CD4-positive, CD25-positive, alpha-beta regulatory T cell (primary cell): ENCODE measurements around the gene AGTRAP. TPM values are rescaled to one million over a fixed set of nuclear protein-coding genes. Genes with fewer than 3 reads are reported as not detected.

Experiments used
- ATAC-seq, 2 donors: fragments of 150-1000 bp; cut with Tn5 transposase; one replicate each; pipeline ENCODE4 v1.10.0; 2021; ENCODE audit warnings: low read depth in 2 of 2, moderate number of reproducible peaks in 2 of 2, moderate library complexity in 1 of 2
- DNase-seq, 3 donors: peaks; one replicate each; pipeline versions ENCODE4 v3.0.0 to v3.0.0-alpha.2; 2012 to 2022; ENCODE audit warnings: mixed read lengths in 1 of 3
- H3K27ac ChIP-seq: one replicate; pipeline ENCODE4 v1.7.0; 2013; ENCODE audit warnings: mild to moderate bottlenecking, low read length; ENCODE audit not compliant: insufficient read depth, poor library complexity, severe bottlenecking
- H3K27me3 ChIP-seq: one replicate; pipeline ENCODE4 v1.7.0; 2013; ENCODE audit warnings: low read length; ENCODE audit not compliant: control insufficient read depth, insufficient read depth
- H3K36me3 ChIP-seq: one replicate; pipeline ENCODE4 v1.7.0; 2013; ENCODE audit warnings: mild to moderate bottlenecking, low read length, moderate library complexity; ENCODE audit not compliant: control insufficient read depth, insufficient read depth
- H3K4me1 ChIP-seq: 2 replicates; pipeline ENCODE4 v1.7.0; 2013; ENCODE audit warnings: mild to moderate bottlenecking, low read length; ENCODE audit not compliant: insufficient read depth, control insufficient read depth, poor library complexity, severe bottlenecking
- H3K4me3 ChIP-seq: one replicate; pipeline ENCODE4 v1.7.0; 2013; ENCODE audit warnings: low read depth, mild to moderate bottlenecking, low read length, moderate library complexity
- H3K9me3 ChIP-seq, 2 experiments: 1 replicate in 1 of 2; 2 replicates in 1 of 2; pipeline ENCODE4 v1.7.0; 2013; ENCODE audit warnings: low read length in 2 of 2, mild to moderate bottlenecking in 1 of 2, moderate library complexity in 1 of 2; ENCODE audit not compliant: control insufficient read depth in 2 of 2
- H3K27ac Mint-ChIP-seq, 3 donors: one replicate each; pipeline ENCODE4 v1.8.0; 2020 to 2022; ENCODE audit warnings: mild to moderate bottlenecking in 3 of 3, mixed read lengths in 3 of 3, moderate library complexity in 2 of 3
- H3K27me3 Mint-ChIP-seq: one replicate; pipeline ENCODE4 v1.8.0; 2022; ENCODE audit warnings: mild to moderate bottlenecking, mixed read lengths
- H3K36me3 Mint-ChIP-seq: one replicate; pipeline ENCODE4 v1.8.0; 2020; ENCODE audit warnings: mixed read lengths
- H3K4me1 Mint-ChIP-seq, 4 donors: one replicate each; pipeline ENCODE4 v1.8.0; 2020 to 2022; ENCODE audit warnings: mixed read lengths in 4 of 4, mild to moderate bottlenecking in 1 of 4
- H3K4me3 Mint-ChIP-seq, 4 donors: one replicate each; pipeline ENCODE4 v1.8.0; 2020 to 2022; ENCODE audit warnings: mild to moderate bottlenecking in 4 of 4, mixed read lengths in 4 of 4, moderate library complexity in 3 of 4
- H3K9me3 Mint-ChIP-seq, 7 donors: one replicate each; pipeline ENCODE4 v1.8.0; 2020 to 2022; ENCODE audit warnings: mixed read lengths in 7 of 7, mild to moderate bottlenecking in 3 of 7, moderate library complexity in 2 of 7
- polyA plus RNA-seq, 4 donors: library from polyadenylated mRNA; unstranded; fragments of 300-500 nt; fragmentation: Illumina TruSeq; gene quantifications; one replicate each; pipeline ENCODE4 v1.2.3, GENCODE V29; 2021
- total RNA-seq: library from RNA; stranded (reverse); gene quantifications from one replicate; pipeline ENCODE4 v1.2.3, GENCODE V29; 2022

Gene AGTRAP
- total and polyA plus RNA-seq, 5 donors from 2014 or later, result 25.2 to 113 (median 65.2) TPM

DNA sequence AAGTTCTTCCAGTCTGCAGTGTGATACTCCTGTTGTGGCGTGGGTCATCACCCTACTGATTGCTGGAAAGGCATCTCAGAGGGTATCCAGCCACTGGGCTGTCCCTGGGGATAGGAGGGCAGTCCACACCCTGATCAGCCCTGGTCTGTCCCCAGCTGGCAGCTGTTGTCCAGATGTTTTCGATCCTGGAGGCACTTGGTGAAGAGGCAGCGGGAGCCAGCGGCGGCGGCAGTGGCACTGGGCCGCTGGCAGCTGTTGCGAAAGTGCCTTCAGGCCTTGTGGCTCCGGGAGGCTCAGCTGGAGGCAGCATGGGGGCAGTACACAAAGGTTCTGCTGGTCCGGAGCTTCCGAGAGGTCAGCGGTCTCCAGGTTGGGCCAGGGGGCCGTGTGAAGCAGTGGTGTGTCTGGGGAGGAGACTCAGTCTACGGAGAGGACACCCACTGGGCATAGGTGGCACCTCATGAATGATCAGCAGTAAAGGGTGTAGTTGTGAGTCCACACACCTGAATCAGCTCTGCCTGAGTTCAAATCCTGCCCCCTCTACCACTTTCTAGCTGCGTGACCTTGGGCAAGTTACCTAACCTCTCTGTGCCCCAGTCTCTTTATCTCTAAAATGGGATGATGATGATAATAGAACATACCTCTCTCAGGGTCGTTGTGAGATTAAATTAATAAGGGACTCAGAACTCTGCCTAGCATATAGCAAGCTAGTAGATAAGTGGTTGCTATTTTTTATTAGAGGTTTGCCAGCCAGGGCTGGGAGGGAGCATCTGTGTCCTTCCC lies 32.2 kb downstream of the AGTRAP start:
- Mint-ChIP-seq H3K36me3 (no peaks in the 10 kb centered on the region), H3K9me3 (no peaks in the 10 kb centered on the region), H3K4me1 (peaks cover 0 to 3% (median 0%) of the 10 kb centered on the region in 4 donors), H3K4me3 (no peak overlapping the region), H3K27me3 (peaks cover 5% of the 10 kb centered on the region), H3K27ac (no peak overlapping the region)
- no peaks in the 10 kb centered on the region for H3K36me3 ChIP-seq
- DNase-seq, result no peak
- H3K4me1 ChIP-seq, result no peaks in the 10 kb centered on the region
- no peaks in the 10 kb centered on the region for H3K27me3 ChIP-seq
- H3K4me3 ChIP-seq, result no peak overlapping the region
- no peak for ATAC-seq
- no peaks in the 10 kb centered on the region for H3K9me3 ChIP-seq
- no peak overlapping the region for H3K27ac ChIP-seq

- Histone ChIP-seq H3K27me3 (no peaks in the 10 kb centered on the region), H3K4me1 (no peaks in the 10 kb centered on the region), H3K27ac (no peak overlapping the region), H3K9me3 (no peaks in the 10 kb centered on the region), H3K4me3 (no peak overlapping the region), H3K36me3 (no peaks in the 10 kb centered on the region)
- H3K27me3 Mint-ChIP-seq, result peaks cover 5% of the 10 kb centered on the region
- peaks cover 0 to under 1% (median 0%) of the 10 kb centered on the region in 4 donors for H3K4me1 Mint-ChIP-seq
- ATAC-seq, result no peak
- H3K9me3 Mint-ChIP-seq, result no peaks in the 10 kb centered on the region
- no peak overlapping the region for H3K27ac Mint-ChIP-seq
- no peak overlapping the region for H3K4me3 Mint-ChIP-seq
- no peak for DNase-seq
- H3K36me3 Mint-ChIP-seq, result no peaks in the 10 kb centered on the region
These were observed 32.9 kb downstream of the AGTRAP start for GRCh38 chr1:11768821-11769220.

DNA sequence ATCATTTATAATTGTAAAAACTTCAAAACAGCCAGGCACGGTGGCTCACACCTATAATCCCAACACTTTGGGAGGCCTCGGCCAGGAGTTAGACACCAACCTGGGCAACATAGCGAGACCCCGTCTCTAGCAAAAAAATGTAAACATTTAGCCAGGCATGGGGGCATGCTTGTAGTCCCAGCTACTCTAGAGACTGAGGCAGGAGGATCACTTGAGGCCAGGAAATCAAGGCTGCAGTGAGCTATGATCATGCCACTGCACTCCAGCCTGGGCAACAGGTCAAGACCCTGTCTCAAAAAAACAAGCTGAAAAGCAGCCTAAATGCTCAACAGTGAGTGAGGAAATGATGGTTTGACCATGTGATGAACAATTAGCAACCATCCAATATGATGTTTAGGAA lies 33.3 kb downstream of the AGTRAP start:
- no peak overlapping the region for H3K4me3 ChIP-seq
- no peaks in the 10 kb centered on the region for H3K36me3 ChIP-seq
- H3K9me3 ChIP-seq, result no peaks in the 10 kb centered on the region
- DNase-seq (no peak), ATAC-seq (no peak)
- H3K27me3 Mint-ChIP-seq, result peaks cover 5% of the 10 kb centered on the region
- no peaks in the 10 kb centered on the region for H3K4me1 Mint-ChIP-seq
- H3K27ac ChIP-seq, result no peak overlapping the region
- no peaks in the 10 kb centered on the region for H3K4me1 ChIP-seq
- no peak overlapping the region for H3K4me3 Mint-ChIP-seq
- H3K9me3 Mint-ChIP-seq, result no peaks in the 10 kb centered on the region
- H3K36me3 Mint-ChIP-seq, result no peaks in the 10 kb centered on the region
- H3K27me3 ChIP-seq, result no peaks in the 10 kb centered on the region
- H3K27ac Mint-ChIP-seq, result no peak overlapping the region

DNA sequence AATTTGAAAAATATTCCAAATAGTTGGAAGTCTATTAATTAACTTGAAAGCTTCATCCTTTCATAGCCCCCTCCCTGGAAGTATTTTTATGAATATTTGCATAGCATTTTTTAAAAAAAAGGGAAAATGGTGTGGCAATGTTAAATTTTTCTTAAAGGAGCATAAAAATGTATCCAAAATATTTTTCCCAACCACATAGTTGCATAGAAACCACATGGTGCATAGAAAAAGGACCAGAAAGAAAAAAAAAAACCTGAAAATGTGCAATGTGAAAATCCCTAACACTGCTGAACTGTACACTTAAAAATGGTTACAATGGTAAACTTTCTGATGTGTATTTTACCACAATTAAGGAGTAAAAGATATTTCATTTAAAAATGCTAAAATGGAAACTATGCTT lies 34.1 kb downstream of the AGTRAP start:
- H3K27me3 ChIP-seq, result no peaks in the 10 kb centered on the region
- H3K4me1 ChIP-seq, result no peaks in the 10 kb centered on the region
- Mint-ChIP-seq H3K4me3 (no peak overlapping the region), H3K9me3 (no peaks in the 10 kb centered on the region), H3K4me1 (no peaks in the 10 kb centered on the region), H3K27me3 (peaks cover 5% of the 10 kb centered on the region), H3K36me3 (no peaks in the 10 kb centered on the region), H3K27ac (no peak overlapping the region)
- no peaks in the 10 kb centered on the region for H3K36me3 ChIP-seq
- H3K4me3 ChIP-seq, result no peak overlapping the region
- ATAC-seq, result no peak
- no peaks in the 10 kb centered on the region for H3K9me3 ChIP-seq
- H3K27ac ChIP-seq, result no peak overlapping the region
- no peak for DNase-seq

DNA sequence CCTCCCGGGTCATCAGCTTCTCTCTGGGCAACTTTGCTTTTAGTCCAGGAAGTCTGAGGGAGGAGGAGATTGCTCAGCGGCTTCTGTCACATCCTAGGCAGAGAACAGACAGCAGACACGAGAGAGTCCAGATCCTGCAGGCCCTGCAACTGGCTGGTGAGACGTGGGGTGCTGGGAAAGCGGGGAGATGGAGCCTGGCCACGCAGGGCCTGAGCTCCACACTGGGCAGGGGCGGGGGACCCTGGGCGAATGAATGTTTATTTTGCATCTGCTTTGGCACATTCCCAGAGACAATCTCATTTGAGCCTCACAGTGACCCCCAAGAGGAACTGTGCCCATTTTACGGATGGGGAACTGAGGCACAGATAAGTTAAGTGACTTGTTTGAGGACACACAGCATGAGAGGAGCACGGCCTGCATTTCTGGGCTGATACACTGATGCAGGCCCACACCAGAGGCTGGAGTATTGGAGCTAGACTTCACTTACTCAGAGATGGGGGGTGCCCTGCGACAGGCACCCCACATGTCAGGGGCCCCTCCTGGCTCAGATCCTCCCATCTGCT lies 35.6 kb downstream of the AGTRAP start:
- no peaks in the 10 kb centered on the region for H3K9me3 ChIP-seq
- DNase-seq (no peak), ATAC-seq (no peak)
- H3K36me3 Mint-ChIP-seq, result no peaks in the 10 kb centered on the region
- no peaks in the 10 kb centered on the region for H3K9me3 Mint-ChIP-seq
- no peaks in the 10 kb centered on the region for H3K4me1 Mint-ChIP-seq
- H3K36me3 ChIP-seq, result no peaks in the 10 kb centered on the region
- H3K4me3 Mint-ChIP-seq, result no peak overlapping the region
- no peaks in the 10 kb centered on the region for H3K4me1 ChIP-seq
- no peak overlapping the region for H3K4me3 ChIP-seq
- H3K27me3 ChIP-seq, result no peaks in the 10 kb centered on the region
- no peak overlapping the region for H3K27ac Mint-ChIP-seq
- peaks cover 5% of the 10 kb centered on the region for H3K27me3 Mint-ChIP-seq
- H3K27ac ChIP-seq, result no peak overlapping the region

DNA sequence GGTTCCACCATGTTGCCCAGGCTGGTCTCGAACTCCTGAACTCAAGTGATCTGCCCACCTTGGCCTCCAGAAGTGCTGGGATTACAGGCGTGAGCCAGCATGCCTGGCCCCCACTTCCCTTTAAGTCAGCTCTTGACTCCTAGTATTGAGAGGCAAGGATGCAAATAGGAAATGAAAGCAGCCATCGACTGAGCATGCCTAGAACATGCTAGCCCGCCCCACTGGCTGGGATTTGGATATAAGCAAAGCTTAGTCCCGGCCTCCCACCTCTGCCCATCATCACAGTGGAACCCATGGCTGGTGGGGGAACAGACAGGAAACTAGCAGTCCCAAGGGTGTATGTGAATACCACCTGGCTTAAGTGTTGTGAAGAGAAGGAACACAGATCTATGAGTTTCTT lies 36.5 kb downstream of the AGTRAP start:
- Mint-ChIP-seq H3K36me3 (no peaks in the 10 kb centered on the region), H3K9me3 (no peaks in the 10 kb centered on the region), H3K27me3 (peaks cover 10% of the 10 kb centered on the region), H3K4me3 (no peak overlapping the region), H3K27ac (no peak overlapping the region), H3K4me1 (no peaks in the 10 kb centered on the region)
- H3K4me1 ChIP-seq, result no peaks in the 10 kb centered on the region
- H3K36me3 ChIP-seq, result no peaks in the 10 kb centered on the region
- DNase-seq, result no peak
- H3K27me3 ChIP-seq, result no peaks in the 10 kb centered on the region
- no peak for ATAC-seq
- H3K4me3 ChIP-seq, result no peak overlapping the region
- H3K9me3 ChIP-seq, result no peaks in the 10 kb centered on the region
- no peak overlapping the region for H3K27ac ChIP-seq

- ATAC-seq, result no peak
These were observed 38.8 kb downstream of the AGTRAP start for GRCh38 chr1:11774753-11775152.

More at GRCh38 chr1:11774753-11775152, 38.8 kb downstream of the AGTRAP start:
- H3K4me1 Mint-ChIP-seq, result no peaks in the 10 kb centered on the region
- Histone ChIP-seq H3K4me1 (no peaks in the 10 kb centered on the region), H3K4me3 (no peak overlapping the region), H3K27ac (no peak overlapping the region), H3K9me3 (no peaks in the 10 kb centered on the region), H3K27me3 (no peaks in the 10 kb centered on the region), H3K36me3 (no peaks in the 10 kb centered on the region)
- no peak for DNase-seq
- no peaks in the 10 kb centered on the region for H3K9me3 Mint-ChIP-seq
- peaks cover 6% of the 10 kb centered on the region for H3K27me3 Mint-ChIP-seq
- H3K36me3 Mint-ChIP-seq, result no peaks in the 10 kb centered on the region
- H3K4me3 Mint-ChIP-seq, result no peak overlapping the region
- H3K27ac Mint-ChIP-seq, result no peak overlapping the region
